Fibroblast of the aortic adventitia (primary cell): ENCODE results near the gene ZNF710. TPM values are rescaled to one million over a fixed set of nuclear protein-coding genes. Genes with fewer than 3 reads are reported as not detected.
"Not testable (repeated sequence)": the region's sequence is repeated elsewhere in the genome, so short reads cannot be mapped to it uniquely, and the experiment has no call there.

Experiments used
- DNase-seq: peaks from one replicate; pipeline ENCODE4 v3.0.0-alpha.2; 2010; ENCODE audit warnings: low read depth
- H3K4me3 ChIP-seq: 2 replicates; pipeline ENCODE4 v1.5.1; 2011; ENCODE audit warnings: low read depth, mild to moderate bottlenecking, control low read depth, low read length, moderate library complexity
- total RNA-seq: library from RNA; depleted of rRNA; stranded (reverse); fragments of >200 nt; gene quantifications from 2 replicates; pipeline ENCODE4 v1.2.3, GENCODE V29; 2012; ENCODE audit warnings: low replicate concordance
- TF ChIP-seq, protein P1 (sequence below): IDR thresholded peaks from 2 replicates; pipeline ENCODE4 v1.5.1; 2011; ENCODE audit warnings: mild to moderate bottlenecking, low read length, control low read depth, inconsistent platforms; ENCODE audit not compliant: insufficient read depth

ZNF710 gene
- total RNA-seq, 1 donor: 8.7 TPM

DNA sequence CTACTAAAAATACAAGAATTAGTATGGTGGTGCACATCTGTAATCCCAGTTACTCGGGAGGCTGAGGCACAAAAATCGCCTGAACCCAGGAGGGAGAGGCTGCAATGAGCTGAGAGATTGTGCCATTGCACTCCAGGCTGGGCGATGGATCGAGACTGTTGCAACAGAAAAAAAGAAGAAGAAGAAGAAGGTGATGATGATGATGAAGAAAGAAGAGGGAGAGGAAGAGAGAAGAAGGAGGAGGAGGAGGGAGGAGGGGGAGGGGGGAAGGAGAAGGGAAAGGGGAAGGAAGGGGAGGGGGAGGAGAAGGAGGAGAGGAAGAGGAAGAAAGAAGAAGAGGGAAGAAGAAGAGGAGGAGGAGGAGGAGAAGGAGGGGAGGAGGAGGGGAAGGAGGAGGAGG, 33.2 kb upstream of the ZNF710 start:
- TF ChIP-seq, protein P1, sequence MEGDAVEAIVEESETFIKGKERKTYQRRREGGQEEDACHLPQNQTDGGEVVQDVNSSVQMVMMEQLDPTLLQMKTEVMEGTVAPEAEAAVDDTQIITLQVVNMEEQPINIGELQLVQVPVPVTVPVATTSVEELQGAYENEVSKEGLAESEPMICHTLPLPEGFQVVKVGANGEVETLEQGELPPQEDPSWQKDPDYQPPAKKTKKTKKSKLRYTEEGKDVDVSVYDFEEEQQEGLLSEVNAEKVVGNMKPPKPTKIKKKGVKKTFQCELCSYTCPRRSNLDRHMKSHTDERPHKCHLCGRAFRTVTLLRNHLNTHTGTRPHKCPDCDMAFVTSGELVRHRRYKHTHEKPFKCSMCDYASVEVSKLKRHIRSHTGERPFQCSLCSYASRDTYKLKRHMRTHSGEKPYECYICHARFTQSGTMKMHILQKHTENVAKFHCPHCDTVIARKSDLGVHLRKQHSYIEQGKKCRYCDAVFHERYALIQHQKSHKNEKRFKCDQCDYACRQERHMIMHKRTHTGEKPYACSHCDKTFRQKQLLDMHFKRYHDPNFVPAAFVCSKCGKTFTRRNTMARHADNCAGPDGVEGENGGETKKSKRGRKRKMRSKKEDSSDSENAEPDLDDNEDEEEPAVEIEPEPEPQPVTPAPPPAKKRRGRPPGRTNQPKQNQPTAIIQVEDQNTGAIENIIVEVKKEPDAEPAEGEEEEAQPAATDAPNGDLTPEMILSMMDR: no peak
- no peak overlapping the region for H3K4me3 ChIP-seq
- DNase-seq: no peak

DNA sequence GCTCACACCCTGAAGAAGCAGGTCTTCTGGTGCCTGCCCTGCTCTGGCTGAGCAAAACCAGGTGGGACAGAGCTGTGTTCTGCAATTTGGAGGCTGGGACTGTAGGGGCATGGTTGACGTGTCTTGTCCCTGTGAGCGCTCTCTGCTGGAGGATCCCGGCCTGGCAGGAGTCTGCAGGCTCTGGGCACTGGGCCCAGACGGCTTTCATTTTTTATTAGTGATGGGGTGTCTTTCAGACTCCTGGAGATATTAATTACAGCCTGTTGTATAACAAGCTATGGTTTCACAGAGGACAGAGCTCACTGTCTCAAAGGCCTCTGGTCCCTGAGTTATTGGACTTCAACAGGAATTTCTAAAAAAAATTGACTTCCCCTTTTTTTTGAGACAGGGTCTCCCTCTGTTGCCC, 29.5 kb upstream of the ZNF710 start:
- peak; percentile 48 for DNase-seq
- TF ChIP-seq, protein P1: peak; percentile 63
- no peak overlapping the region for H3K4me3 ChIP-seq

- no peak for DNase-seq
- H3K4me3 ChIP-seq: no peak overlapping the region
- TF ChIP-seq, protein P1: no peak
These were observed 29.0 kb upstream of the ZNF710 start for GRCh38 chr15:89972085-89972484.

DNA sequence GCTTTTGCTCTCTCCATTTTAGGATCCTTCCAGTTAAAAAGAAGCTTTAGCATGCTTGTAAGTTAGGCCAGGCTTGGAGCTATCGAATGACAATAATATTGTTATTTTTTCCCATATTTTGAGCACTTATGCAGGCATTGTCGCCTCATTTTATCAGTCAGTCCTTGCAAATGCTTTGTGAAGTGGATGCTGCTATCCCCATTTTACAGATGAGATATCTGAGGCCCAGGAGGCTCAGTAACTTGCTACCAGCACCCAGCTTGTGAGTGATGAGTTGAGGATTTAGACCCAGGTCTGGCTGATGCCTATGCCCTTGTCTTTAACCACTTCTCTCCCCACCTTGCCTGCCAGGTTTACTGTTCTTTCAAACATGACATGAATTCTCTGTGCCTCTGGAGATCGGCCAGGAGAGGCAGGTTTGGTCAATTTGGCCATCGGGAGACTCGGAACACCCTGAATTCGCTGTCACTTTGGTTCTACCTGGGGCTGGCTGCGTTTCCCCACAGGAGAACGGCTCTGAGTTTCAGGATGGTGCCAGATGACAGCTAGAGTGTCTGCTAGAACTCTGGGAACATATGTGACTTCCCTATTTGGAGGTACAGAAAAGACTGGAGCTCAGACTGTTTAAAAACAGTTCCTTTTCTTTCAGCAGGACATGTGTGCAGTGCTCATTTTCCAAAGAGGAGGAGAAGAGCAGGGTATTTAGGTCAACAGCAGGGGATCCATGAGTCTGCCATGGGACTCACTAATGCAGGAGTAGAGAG, 25.5 kb upstream of the ZNF710 start:
- TF ChIP-seq, protein P1: no peak
- DNase-seq: no peak
- H3K4me3 ChIP-seq: no peak overlapping the region

DNA sequence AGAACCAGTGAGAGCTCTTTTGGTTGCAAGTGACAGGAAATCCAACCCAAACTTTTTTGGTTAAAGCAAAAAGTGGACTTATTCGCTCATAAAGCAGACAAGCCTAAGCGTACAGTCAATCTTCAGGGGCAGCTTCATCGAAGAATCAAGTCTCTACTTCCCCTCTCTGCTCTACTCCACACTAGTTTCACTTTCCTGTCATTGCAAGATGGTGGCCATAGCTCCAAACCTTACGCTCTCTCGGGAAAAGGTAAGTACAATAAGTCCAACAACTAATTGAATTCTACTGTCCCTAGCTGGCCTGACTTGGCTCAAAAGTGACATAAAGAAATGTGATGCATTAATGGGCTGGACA, 24.9 kb upstream of the ZNF710 start:
- no peak overlapping the region for H3K4me3 ChIP-seq
- no peak for DNase-seq
- TF ChIP-seq, protein P1: no peak

DNA sequence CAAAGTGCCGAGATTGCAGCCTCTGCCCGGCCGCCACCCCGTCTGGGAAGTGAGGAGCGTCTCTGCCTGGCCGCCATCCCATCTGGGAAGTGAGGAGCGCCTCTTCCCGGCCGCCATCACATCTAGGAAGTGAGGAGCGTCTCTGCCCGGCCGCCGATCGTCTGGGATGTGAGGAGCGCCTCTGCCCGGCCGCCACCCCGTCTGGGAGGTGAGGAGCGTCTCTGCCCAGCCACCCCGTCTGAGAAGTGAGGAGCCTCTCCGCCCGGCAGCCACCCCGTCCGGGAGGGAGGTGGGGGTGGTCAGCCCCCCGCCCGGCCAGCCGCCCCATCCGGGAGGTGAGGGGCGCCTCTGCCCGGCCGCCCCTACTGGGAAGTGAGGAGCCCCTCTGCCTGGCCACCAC, 23.3 kb upstream of the ZNF710 start:
- H3K4me3 ChIP-seq, DNase-seq: not testable (repeated sequence)

GRCh38 chr15:89978914-89979313, 22.2 kb upstream of the ZNF710 start:
- TF ChIP-seq, protein P1: no peak
- no peak overlapping the region for H3K4me3 ChIP-seq

More at GRCh38 chr15:89978914-89979313, 22.2 kb upstream of the ZNF710 start:
- no peak for DNase-seq
